ACHN (cell line): ENCODE results near the gene FILIP1L.

Experiments used
- DNase-seq: peaks from one replicate; pipeline ENCODE4 v3.0.0-alpha.2; 2015
- in situ Hi-C: cut with HindIII; loops from 2 replicates; pipeline ENCODE4 v1.10.0; 2017; ENCODE audit warnings: low sequenced_read_pairs, low pct_ligation_motif_present, low pct_unique_long_range_greater_than_20kb

The FILIP1L gene

GRCh38 chr3:100030914-100031425 is 83.3 kb downstream of the FILIP1L start:
- DNase-seq = no peak
- in situ Hi-C loops = no loop called here

DNA sequence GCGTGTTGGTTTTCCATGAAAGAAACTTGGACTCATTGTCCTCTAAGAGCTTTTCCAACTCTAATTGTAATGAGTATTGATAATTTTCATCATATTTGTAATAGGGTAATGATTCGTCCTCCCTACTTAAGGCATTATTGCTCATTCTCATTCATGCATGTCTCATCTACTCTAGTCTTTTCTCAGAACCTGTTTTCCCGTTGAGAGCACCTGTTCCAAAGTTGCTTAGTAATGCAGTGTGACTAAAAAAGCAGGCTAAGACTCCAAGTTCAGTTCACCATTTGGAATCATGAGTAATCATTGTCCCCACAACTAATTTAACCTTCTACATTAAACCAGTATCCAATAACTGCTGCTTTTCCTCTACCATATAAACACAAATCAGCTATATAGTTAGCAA is 84.0 kb downstream of the FILIP1L start:
- no peak for DNase-seq
- in situ Hi-C loops = no loop called here

DNA sequence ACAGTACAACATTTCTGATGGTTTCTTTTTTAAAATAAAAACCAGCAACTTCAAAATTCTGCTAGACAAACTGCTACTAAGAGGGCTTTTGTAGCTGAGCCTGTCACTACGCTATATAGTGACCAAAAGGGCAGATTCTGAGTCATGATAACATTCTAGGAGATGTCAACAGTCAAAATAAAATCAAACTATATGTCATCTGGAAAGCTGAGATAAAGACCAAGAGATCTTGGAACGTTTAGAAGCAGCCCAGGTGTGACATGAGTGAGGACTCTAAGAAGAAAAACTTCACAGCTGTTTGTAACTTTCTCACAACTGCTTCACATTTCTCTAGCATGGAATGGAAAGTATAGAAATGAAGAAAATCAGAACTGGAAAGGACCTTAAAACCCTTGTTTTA is 84.6 kb downstream of the FILIP1L start:
- in situ Hi-C loops = no loop called here
- DNase-seq = no peak

DNA sequence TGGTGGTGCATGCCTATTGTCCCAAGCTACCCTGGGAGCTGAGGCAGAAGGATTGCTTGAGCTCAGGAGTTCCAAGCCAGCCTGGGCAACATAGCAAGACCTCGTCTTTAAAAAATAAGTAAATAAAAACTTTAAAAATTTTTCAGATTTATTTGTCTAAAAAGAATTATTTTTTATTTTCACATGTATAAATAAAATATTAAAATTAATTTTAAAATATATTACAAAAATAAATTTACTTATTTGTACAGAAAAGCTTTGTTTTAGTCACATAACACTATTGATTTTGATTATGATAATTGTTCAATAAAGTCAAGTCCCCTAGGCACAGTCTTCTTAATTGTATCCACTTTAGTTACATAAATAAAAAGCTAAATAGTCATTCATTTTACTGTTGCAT is 85.2 kb downstream of the FILIP1L start:
- in situ Hi-C loops = no loop called here
- DNase-seq = no peak

DNA sequence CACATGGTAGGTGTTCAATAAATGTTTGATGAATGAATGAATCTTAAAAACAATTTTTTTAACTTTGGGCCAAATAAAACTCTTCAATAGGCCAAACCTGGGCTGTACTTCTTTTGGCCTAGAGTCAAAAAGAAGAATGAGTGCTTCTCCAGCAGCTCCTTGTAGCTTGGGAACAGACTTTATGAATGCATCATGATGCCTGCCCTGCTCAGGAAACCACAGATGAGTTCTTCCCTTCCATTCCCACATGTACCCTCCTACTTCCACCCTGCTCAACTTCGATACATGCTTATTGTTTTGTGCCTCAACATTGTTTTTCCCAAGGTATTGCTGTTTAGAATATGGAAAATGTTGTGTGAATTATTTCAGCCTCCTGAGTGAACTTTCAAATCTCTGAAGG is 87.0 kb downstream of the FILIP1L start:
- in situ Hi-C loops = no loop called here
- DNase-seq = no peak

DNA sequence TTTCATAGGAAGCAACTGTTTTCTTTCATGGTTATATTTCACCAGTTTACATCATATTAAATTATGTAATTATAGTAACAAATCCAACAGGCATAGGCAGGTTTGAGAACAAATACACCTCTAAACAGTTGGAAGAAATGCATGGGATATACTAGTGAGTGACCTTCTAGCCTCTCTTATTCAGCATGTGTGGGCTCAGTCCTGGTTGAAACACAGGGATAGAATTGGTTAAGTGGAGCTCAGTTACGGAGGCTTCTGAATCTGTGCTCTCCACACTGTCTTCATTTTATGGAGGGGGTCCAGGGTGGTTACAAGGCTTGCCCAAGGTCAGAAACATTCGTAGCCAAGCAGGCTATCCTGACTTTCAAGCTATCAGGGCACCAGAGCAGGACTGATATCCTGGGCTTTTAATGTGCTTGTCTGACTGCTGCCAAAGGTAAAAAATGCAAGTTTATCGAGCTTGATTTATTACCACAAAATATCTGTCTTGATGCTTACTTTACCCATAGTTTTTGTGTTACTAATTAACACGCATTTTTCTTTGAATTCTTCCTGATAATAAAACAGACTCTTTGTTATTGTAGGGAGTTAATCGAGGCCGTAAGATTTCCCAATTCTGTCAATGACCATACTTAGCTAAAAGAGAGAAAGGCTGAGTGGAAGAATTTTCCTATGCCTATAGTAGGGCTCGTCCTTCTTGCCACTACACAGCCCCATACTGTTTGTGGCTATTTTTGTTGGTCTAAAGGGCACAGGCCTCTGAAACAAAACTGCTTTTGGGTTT is 89.6 kb downstream of the FILIP1L start:
- no peak for DNase-seq
- in situ Hi-C loops = no loop called here

DNA sequence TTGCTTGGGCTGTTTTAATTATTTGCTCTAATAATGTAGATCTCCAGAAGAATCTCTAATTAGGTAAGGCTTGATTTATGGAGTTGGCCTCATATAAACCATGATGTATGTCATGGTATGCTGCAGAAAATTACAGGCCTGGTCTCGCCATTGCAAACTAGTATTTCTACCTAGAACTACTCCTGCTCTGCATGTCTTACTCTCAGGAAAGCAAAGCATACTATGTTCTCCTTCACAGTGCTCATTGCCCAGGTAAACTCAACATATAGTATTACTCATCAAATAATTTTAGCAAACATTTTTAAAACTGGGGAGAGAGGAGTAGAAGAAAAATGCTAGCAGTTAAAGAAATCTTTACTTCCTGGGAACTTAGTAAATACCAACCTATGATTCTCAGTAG is 90.7 kb downstream of the FILIP1L start:
- in situ Hi-C loops = no loop called here
- no peak for DNase-seq

DNA sequence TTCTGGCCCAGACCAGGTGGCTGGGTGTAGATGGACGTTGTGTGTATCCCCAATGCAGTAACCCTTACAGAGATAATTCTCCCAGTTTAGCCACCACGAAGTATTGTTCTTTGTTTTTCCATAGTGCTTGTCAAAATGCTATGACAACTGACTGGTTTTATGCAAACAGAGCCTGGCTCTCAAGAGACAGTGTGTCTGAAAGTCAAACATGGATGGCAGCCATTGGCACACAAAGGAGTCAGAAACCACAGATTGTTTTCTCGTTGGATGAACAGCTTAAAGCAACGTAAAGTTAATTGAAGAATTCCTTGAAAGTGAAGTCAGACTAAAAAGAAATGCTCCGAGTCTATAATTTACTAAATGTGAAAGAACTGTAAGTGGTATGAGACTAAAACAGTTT is 91.2 kb downstream of the FILIP1L start:
- DNase-seq = no peak
- in situ Hi-C loops = no loop called here

DNA sequence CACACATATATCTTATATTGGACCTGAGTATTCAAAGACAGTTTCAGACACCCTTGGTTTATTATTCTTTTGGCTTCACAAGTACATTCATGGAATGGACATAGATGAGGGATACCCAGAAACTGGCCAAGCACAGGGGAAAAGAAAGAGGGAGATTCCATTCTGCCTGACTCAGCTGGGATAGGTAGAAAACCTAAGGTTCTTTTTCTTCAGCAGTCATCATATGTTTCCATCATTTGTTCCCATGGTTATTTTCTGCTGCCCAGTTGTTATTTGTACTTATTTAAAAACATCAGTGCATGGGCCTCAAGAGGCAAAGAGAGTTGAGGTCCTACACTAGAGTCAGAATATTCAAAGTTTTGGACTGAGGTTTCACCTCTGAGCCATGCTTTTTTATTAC is 91.8 kb downstream of the FILIP1L start:
- DNase-seq = no peak
- in situ Hi-C loops = no loop called here

DNA sequence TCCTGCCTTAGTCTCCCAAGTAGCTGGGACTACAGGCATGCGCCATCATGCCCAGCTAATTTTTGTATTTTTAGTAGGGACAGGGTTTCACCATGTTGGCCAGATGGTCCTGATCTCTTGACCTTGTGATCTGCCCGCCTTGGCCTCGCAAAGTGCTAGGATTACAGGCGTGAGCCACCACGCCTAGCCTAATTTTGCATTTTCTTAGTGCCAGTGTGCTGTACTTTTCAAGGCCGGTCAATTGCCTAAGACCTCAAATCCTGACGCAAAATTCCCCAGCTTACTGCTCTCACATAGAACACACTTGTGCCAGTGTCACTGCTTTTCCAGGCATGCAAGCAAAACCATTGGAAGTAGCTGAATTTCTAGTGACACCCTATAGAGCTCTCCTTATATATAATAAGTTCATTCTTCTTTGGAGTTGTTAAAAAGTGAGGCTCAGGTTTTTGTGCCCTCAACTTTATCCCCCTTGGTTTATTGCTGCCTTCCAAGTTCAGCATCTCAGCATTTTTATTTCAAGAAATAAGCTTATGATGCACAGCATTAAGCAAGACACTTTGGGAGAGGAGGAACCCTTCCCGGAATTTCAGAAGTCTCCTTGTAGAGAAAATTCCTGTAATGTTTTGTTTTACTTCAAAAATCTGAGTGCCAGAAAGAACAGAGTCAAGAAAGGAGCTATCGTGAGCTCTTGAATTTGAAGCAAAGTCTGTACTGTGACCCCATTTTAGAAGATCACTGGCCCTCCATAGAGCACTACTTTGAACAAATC is 93.2 kb downstream of the FILIP1L start:
- in situ Hi-C loops = no loop called here
- DNase-seq = no peak

GRCh38 chr3:100019719-100020118 is 94.6 kb downstream of the FILIP1L start:
- in situ Hi-C loops = no loop called here
- DNase-seq = no peak

DNA sequence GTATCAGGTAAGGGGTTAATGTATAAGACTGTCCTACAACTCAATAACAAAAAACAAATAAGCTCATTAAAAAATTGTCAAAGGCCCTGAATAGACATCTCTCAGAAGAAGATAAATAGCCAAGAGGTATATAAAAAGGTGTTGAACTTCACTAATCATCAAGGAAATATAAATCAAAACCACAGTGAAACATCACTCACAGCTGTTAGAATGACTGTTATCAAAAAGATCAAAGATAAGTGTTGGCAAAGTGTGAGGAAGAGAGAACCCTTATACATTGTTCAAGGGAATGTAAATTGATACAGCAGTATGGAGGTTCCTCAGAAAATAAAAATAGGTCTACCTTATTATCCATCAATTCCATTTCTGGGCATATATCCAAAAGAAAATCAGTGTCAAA is 95.5 kb downstream of the FILIP1L start:
- DNase-seq = no peak
- in situ Hi-C loops = no loop called here

DNA sequence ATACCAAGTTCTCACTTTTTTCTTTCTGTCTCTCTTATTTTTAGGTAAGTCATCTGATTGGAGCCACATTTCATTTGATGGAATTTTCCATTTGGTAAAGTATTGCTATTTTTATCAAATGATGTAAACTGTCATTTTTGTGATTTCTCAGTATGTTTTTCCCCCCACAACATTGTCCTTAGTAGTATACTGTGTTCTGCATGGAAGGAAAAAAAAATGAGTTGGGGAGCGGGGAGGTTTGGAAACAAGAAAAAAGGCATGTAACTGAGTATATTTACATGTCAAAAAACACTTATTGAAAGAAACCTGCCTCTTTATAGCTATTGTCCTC is 104.2 kb downstream of the FILIP1L start:
- no peak for DNase-seq
- in situ Hi-C loops = no loop called here

DNA sequence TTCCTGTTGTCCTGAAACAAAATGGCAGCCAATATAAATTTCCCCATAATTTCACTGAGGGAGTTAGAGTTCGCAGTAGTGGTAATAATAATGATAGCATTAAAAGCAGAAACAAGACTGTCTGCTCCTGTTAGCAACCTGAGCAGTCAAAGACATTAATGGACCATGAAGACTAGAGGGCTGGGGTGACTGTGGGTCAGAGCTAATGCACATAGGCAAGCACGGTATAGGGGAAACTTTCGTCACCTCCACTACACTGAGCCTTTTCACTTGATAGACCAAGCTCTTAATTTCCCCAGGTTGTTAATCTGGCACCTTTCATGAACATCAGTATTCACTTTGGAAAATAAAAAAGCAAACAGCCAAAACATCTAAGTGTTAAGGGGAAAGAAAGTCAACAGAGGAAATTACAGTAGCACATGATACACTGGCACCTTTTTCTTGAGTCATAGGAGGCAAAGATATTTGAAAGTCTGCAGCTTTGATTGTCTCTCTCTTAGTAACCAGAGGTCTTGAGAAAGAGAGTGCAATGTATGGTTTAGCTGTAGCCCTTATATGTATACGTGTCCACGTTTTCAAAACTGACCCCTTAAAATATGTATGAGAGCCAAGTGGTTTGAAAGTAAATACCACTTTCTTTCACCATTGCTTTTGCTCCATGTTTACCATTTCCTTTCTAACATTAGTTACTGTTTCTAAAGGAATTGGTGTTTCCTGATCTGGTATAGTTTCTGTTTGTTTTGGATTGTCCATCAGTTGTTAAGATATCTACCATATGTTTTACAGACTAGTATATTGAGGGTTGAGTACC is 104.8 kb downstream of the FILIP1L start:
- in situ Hi-C loops = no loop called here
- no peak for DNase-seq

- no peak for DNase-seq
- in situ Hi-C loops = no loop called here
Observed at GRCh38 chr3:100008081-100008698, 106.1 kb downstream of the FILIP1L start.

DNA sequence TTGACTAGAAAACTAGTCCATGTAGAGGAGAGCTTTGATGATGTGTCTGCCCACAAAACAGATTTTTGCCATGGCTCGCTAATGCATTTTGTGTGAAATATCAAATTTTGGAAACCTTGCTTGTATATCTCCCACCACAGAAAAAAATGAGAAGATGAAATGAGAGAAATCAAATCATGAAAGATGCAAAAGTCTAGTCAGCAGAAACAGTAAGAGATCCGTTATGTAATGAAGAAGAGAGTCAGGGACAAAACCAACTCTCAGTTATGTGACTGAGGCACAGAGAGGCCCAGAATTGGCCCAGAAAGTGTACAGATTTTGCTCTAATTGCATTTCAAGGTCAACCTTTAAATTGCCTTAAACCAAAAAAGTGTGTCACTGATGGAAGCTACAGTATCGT is 107.0 kb downstream of the FILIP1L start:
- in situ Hi-C loops = no loop called here
- no peak for DNase-seq

DNA sequence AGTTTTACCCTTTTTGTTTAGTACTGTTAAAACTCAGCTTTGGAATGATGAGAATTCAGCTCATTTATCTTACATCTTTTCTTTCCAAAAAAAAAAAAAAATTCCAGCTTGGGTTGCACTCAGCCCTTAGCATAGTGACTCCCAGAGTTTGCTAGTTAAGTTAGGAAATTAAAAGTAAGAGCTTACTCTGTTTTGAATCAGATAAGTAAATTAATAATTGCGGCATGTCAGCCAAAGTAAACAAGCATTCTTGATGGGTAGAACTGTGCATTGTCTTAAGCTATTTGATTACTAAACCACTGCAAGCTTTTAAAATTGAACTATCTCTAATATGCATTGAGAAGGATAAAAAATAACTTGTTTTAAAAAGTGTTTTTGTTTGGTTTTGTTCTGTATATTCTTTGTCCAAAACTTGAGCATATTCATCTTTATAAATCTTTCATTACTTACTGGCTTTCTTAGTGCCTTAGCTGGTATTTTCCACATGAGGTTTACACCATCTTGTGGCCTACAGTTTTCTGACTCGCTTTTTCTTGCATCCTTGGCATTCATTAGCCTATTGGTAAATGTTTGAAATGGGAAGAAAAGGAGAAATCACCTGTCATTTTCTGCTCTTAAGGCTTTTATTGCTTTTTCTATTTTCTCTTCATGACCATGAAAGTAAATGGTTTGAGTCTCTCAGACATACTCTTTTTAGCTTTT is 107.6 kb downstream of the FILIP1L start:
- DNase-seq = peak; percentile 48
- in situ Hi-C loops = no loop called here

DNA sequence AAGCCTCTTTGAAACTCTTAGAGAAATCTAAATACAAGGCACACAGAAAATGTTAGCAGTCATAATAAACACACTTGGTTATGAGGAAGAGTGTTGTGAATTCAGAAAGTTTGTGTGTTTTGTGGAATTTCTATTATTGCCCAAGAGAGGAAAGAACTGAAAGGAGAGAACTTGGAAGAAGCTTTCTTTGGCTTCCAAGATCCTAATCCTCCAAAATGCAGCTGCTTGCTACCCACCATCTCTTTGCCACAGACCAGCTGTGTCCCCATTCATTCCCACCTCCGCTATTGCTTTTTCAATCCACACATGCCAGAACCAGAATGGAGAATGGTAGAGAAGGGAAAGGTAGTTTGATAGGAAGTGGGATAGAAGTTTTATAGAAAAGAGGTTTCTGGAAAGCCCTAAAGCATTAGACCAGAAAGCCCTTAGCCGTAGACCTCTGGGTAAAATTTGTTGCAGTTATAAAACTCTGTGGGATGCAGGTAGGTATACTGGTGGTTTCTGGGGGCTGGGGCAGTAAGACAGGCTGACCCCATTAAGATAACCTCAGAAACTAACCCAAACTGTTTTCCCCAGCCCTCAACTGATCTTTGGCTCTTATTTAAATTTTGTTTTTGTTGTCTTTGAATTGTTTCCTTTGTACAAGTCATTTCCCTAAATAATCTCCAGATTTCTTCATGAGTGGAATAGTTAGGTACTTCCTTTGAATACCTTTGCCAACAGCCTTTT is 108.5 kb downstream of the FILIP1L start:
- in situ Hi-C loops = no loop called here
- no peak for DNase-seq
